Astrocyte (in vitro differentiated cells and primary cell): ENCODE measurements around the gene ISG20L2.

Source experiments
- EZH2 ChIP-seq: IDR thresholded peaks from 2 replicates; pipeline ENCODE4 v1.6.1; 2012; ENCODE audit warnings: mild to moderate bottlenecking, low read length, inconsistent platforms; ENCODE audit not compliant: insufficient read depth
- TF ChIP-seq, protein P1 (sequence below): IDR thresholded peaks from 2 replicates; pipeline ENCODE4 v1.5.1; 2011; ENCODE audit warnings: low read depth, mild to moderate bottlenecking, inconsistent platforms, low read length, moderate library complexity; ENCODE audit not compliant: insufficient read depth

DNA sequence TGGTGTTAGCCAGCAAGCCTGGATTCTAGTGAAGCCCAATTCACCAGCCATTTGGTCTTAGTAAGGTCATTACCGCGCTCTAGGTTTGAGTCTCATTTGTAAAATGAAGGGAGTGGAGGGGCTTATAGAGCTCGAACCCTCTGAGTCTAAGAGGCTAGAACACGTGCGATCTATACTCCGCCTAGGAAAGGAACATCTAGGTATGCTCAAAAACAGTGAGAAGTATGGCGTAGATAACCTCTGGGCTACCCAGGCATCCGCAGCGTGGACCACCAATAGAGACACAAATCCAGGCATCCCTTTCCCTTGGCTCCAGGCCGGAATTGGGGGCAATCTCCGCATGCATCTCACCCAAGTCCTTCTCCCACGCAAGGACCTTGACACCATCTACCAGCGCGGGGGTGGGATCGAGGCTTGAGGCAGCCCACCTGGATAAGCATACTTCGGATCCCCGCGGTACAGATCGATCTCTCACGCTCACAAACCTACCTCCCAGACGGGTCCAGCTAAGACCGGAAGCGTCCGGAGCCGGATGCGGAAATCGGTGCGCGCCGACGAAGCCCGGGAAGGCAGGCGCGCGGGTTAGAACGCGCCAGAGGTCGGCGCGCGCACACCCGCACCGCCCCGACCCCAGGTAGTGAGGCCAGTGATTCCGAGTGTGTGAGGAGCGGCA, 504 bp downstream of the ISG20L2 start, which contains the start of gene METTL25B:
- TF ChIP-seq, protein P1, sequence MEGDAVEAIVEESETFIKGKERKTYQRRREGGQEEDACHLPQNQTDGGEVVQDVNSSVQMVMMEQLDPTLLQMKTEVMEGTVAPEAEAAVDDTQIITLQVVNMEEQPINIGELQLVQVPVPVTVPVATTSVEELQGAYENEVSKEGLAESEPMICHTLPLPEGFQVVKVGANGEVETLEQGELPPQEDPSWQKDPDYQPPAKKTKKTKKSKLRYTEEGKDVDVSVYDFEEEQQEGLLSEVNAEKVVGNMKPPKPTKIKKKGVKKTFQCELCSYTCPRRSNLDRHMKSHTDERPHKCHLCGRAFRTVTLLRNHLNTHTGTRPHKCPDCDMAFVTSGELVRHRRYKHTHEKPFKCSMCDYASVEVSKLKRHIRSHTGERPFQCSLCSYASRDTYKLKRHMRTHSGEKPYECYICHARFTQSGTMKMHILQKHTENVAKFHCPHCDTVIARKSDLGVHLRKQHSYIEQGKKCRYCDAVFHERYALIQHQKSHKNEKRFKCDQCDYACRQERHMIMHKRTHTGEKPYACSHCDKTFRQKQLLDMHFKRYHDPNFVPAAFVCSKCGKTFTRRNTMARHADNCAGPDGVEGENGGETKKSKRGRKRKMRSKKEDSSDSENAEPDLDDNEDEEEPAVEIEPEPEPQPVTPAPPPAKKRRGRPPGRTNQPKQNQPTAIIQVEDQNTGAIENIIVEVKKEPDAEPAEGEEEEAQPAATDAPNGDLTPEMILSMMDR: no peak
- no peak for TF ChIP-seq EZH2
